ENCODE measurements around the gene SRGAP1.

SRGAP1 gene

GRCh38 chr12:63844391-63845341 is at the start of gene SRGAP1:
Gene SRGAP1, plus strand, starts transcription at chr12:63844700. Its CDS starts 117 bp downstream, at chr12:63844817.
- no peak for DNase-seq

GRCh38 chr12:63795032-63795687 is 49.3 kb upstream of the SRGAP1 start:
- DNase-seq, result no peak

GRCh38 chr12:63795944-63796343 is 48.6 kb upstream of the SRGAP1 start:
- no peak for DNase-seq

- peak; percentile 12 for DNase-seq
Observed at GRCh38 chr12:63802012-63802608, 42.4 kb upstream of the SRGAP1 start.

DNA sequence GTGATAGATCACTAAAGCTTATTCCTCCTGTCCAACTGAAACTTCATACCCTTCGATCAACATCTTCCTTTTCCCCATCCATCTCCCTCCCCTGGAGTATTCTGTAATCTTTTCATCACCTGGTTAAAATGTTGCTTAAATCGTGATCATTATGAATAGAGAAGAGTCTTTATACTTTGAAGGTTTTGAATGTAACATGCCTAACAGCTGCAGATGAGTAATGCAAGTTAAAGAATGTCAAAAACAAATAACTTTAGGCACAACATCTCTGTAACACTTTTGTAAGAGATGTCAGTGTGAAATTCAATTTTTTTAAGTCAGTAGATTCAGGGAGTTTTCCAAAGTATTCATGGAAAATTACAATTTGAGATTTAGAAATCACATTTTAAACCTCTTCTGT is 39.8 kb upstream of the SRGAP1 start:
- DNase-seq, result no peak

DNA sequence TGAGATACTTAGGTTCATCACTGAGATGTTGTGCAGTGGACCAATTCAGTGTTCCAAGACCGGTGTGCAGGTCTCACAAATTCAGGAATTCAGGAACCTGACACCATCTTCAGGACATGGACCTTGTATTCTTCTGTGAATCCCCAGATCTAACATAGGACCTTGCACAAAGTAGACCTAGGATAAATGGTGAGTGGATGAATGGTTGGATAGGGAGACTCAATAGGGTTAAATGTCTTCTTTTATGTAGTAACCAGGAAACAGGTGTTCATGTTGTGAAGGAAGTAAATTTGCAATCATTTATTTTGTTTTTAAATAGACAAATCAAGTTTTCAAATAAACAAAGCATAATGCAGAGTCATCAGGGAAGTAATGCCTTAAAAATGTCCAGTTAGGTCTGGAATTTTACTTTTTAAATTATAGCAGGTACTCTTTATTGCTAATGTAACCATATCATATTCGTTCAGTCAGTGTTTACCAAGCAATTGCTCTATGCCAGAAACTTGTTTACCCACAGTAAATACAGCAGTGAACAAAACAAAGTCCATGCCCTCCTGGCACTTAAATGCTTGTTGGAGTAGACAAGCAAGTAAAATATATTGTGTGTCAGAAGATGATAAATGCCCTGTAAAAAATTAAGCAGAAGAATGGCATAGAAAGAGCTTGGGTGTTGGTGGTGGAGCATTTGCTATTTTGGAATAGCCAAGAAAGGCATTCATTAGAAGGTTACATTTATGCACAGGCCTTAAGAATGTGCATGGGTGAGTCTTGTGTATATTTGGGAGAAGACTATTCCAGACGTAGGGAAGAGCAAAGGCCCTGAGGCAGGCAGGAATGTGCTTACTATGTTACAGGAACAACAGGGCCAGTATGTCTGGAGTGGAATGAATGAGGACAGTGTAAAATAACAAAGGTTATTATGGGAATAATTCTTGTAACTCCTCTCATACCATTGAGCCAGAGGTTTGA is 38.5 kb upstream of the SRGAP1 start:
- DNase-seq, result peak; percentile 71

DNA sequence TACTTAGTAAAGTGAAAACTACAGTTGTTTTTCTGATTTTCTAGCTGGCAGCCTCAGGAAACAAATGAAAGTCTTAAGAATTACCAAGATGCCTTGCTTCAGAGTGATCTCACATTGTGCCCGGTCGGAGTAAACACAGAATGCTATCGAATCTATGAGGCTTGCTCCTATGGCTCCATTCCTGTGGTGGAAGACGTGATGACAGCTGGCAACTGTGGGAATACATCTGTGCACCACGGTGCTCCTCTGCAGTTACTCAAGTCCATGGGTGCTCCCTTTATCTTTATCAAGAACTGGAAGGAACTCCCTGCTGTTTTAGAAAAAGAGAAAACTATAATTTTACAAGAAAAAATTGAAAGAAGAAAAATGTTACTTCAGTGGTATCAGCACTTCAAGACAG is 35.9 kb upstream of the SRGAP1 start:
- no peak for DNase-seq

- no peak for DNase-seq
Observed at GRCh38 chr12:63809566-63809965, 34.9 kb upstream of the SRGAP1 start.

GRCh38 chr12:63811334-63811733 is 33.2 kb upstream of the SRGAP1 start:
- no peak for DNase-seq

DNA sequence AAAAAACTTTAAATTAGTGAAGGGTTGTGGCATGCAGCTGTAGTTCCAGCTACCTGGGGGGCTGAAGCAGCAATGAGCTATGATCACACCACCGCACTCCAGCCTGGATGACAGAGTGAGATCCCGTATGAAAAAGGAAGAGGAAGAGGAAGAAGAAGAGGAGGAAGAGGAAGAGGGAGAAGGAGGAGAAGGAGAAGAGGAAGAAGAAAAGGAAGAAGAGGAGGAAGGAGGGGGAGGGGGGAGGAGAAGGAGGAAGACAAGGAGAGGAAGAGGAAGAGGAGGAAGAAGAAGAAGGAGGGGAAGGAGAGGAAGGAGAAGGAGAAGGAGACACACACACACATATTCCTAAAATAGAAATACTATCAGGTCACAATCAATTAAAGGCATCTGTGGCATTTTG is 32.7 kb upstream of the SRGAP1 start:
- no peak for DNase-seq

GRCh38 chr12:63814146-63814772 is 30.2 kb upstream of the SRGAP1 start:
- no peak for DNase-seq

DNA sequence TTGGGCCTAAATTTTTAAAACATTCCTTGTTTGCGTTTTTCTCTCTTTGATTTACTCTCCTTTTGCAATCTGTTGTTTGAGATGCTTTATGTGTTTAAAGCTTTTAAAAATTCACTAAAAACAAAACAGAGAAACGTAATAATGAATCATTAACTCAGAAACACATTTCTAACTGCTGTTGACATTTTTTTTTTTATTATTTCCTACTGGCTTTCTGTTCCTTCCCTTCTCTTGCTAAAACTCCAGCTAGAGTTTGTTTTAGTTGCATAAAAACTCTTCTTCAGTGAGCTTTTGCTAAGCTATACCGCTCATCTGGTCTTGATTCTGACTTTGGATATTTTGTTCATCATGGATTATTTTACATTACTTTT is 29.0 kb upstream of the SRGAP1 start:
- no peak for DNase-seq

GRCh38 chr12:63816031-63816430 is 28.5 kb upstream of the SRGAP1 start:
- no peak for DNase-seq

GRCh38 chr12:63820427-63820826 is 24.1 kb upstream of the SRGAP1 start:
- no peak for DNase-seq

DNA sequence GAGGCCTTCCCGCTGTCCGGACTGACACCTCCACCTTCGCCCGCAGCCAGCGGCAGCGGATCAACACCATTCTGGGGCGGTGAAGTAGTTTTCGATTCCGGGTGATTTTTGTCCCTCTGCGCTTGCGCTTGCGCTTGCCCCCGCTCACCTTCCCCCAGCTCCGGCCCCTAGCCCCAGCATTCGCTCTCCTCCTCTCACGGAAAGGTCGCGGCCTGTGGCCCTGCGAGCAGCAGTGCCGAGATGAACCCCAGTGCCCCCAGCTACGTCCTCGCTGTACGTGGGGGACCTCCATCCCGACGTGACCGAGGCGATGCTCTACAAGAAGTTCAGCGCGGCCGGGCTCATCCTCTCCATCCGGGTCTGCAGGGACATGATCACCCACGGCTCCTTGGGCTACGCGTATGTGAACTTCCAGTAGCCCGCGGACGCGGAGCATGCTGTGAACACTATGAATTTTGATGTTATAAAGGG is 22.7 kb upstream of the SRGAP1 start:
- no peak for DNase-seq

GRCh38 chr12:63822352-63822751 is 22.1 kb upstream of the SRGAP1 start:
- DNase-seq, result no peak

GRCh38 chr12:63823040-63823439 is 21.5 kb upstream of the SRGAP1 start:
- DNase-seq, result no peak

DNA sequence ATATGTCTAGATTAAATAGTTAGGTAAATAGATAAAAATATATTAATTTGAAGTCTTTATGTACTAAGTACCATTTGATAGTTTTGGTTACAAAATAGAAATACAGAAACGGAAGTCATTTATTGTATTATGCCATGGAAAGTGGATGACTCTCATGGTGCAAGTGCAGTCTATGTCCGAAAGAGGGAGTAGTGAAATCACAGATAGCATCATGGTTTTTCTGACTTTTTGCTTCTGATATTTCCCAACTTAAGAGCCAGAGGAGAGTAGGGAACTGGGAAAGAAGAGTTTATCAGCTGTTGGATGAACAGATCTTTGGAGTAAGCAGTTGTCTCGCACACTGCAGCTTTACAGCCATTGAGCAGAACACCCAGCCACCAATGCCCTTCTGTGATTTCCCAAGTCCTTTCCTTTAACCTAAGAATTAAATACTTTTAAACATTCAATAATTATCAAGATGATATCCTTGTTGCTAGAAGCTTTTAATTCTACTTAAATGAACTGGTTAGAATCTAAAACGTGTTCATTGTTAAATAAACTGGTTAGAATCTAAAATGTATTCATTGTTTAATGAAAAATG is 18.4 kb upstream of the SRGAP1 start:
- DNase-seq, result no peak

DNA sequence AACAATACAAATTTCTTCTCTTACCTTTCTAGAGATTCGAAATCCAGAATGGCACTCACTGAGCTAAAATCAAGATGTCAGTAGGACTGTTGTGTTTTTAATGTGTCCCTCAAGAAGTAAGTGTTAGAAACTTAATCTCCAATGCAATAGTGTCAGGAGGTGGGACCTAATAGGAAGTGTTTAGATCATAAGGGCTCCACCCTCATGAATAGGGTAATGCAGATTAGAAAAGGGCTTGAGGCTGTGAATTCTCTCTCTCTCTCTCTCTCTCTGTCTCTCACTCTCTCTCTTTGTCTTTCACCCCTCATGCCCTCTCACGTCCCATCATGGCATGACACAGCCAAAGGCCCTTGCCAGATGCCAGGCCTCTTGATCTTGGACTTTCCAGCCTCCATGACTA is 15.6 kb upstream of the SRGAP1 start:
- no peak for DNase-seq

DNA sequence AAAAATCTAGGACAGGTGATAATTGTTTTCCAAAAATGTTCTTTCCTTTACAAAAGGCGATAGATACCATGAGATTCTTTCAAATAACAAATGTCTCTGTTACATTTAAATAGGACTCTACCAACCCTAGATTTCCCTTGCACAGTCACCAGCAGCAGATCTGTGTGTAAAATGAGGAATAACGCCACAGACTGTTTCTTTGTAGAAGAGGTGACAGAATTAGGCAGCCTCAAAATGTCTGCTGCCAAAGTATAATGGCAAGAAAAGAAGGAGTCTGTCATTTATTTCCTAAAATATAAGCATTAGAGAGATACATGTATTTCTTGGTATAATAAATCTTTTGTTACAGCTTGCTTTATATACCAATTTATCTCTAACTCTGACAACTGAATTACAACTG is 8.5 kb upstream of the SRGAP1 start:
- no peak for DNase-seq

GRCh38 chr12:63836936-63837335 is 7.6 kb upstream of the SRGAP1 start:
- no peak for DNase-seq

GRCh38 chr12:63838411-63838810 is 6.1 kb upstream of the SRGAP1 start:
- DNase-seq, result no peak

Measured in NCI-H1436 treated with DMSO at 0.1 percent for 48 hours (cell line).